ENCODE measurements around the gene DOCK1.
A peak's percentile ranks its signal among the peaks of the same experiment; 100 is the strongest.

The DOCK1 gene

GRCh38 chr10:127012071-127012768 is 107.0 kb downstream of the DOCK1 start:
- DNase-seq = no peak

DNA sequence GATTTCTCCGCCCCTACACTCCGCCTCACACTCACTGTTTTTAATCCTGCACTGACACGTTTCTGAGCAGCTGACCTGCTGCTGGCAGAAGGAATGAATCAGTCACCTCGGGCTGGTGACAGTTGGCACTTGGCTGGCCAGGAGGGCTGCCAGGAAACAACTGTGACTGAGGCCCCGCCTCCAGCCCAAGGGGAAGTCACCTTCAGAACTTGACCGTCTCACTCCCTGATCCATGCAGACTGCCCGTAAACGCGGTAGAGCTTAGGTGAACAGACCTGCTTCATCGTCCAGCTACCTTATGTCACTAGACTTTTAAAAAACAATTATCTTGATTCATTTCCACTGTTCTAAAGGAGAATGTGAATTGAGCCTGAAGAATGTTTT is 107.5 kb downstream of the DOCK1 start:
- DNase-seq = peak; percentile 3 to 52 (median 25)

GRCh38 chr10:127013211-127013656 is 108.0 kb downstream of the DOCK1 start:
- DNase-seq = no peak

DNA sequence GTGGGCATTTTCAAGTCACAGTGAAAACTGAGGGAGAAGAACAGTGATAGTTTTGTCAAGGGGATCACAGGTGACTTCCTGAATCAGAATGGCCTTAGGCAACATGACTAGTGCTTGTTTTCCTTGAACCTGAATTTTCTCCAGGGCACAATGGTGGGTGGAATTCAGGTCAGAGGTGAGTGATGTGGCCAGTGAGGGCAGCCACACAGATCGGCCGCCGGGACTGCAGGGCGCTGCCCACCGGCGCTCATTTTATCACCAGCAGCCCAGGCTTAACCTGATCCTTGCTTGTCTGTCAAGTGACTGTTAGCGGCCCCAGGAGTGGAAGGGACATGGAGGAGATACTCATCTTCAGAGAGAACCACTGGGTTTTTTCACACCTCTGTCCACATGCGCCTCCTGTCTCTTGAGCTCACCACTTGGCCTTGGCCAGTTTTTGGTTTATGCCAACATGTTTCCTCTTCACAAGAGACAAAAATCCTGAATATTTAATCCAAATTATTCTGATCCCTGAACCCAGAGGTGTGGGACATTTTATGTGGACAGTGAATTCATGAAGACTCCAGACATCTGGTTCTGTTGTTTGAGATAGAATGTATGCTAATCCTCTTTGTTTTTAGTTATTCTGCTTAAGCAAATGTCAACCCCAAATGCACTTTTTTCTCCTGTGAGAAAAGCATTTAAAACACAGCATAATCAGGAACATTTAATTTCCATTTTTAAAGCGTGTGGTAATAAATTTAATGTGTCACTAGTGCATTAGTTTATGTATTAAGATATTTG is 108.7 kb downstream of the DOCK1 start:
- DNase-seq = no peak

- DNase-seq = no peak
Observed at GRCh38 chr10:127014671-127015070, 109.4 kb downstream of the DOCK1 start.

- no peak for DNase-seq
Observed at GRCh38 chr10:127015373-127015772, 110.1 kb downstream of the DOCK1 start.

- DNase-seq = no peak
Observed at GRCh38 chr10:127016331-127016730, 111.1 kb downstream of the DOCK1 start.

- no peak for DNase-seq
Observed at GRCh38 chr10:127017541-127018297, 112.5 kb downstream of the DOCK1 start.

GRCh38 chr10:127018298-127018650 is 113.0 kb downstream of the DOCK1 start:
- DNase-seq = no peak

DNA sequence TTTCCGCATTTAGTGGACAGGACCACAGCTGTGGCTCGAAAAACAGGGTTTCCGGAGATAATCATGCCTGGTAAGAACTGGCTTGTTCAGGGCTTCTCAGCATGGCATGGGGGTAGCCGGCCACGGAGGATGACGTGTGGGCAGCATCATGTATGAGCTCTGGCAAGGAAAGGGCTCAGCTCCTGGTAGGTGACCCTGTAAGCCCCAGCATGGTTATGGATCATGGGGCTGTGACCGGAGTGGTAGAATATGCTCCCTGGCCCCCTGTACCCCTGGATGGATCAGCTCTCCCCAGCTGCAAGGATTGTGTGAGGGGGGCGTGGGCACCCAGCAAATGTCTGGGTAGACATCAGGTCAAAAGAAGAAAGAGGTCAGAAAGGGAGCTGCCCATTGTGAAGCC is 113.5 kb downstream of the DOCK1 start:
- DNase-seq = no peak

DNA sequence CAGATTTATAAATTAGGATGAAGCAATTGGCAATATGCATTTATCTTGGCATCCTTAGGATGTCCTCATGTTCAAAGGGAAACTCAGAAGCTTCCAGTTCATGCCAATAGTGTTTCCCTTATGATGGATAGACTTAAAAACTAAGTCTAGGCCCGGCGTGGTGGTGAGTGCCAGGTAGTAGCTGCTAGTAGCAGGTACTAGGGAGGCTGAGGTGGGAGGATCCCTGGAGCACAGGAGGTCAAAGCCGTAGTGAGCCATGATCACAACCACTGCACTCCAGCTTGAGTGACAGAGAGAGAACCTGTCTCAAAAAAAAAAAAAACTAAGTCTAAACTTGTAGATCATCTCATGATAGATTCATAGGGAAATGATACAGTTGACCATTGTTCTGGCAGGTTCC is 115.0 kb downstream of the DOCK1 start:
- DNase-seq = no peak

- DNase-seq = no peak
Observed at GRCh38 chr10:127021801-127022200, 116.6 kb downstream of the DOCK1 start.

- no peak for DNase-seq
Observed at GRCh38 chr10:127024685-127025435, 119.6 kb downstream of the DOCK1 start.

DNA sequence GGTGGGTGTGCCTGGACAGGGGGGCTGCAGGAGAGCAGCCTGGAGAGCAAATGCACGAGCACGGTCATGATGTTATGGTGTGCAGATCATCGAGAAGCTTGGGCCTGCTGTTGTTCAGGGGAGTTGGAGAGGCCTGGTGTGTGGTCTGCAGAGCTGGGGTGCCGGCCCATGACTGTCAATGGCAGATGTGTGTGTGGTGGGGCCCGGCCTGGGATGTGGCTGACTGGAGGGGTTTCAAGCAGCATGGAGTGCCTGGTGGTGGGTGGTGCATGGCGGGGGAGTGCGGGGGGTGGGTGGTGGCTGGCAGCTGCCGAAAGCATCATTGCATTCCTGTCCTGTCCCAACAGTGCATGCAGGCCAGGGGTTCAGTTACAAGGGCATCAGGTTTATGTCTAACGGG is 122.6 kb downstream of the DOCK1 start:
- DNase-seq = no peak

GRCh38 chr10:127028556-127028955 is 123.3 kb downstream of the DOCK1 start:
- no peak for DNase-seq

- DNase-seq = no peak
Observed at GRCh38 chr10:127029061-127029460, 123.8 kb downstream of the DOCK1 start.

GRCh38 chr10:127033216-127034033 is 128.2 kb downstream of the DOCK1 start:
- DNase-seq = no peak

GRCh38 chr10:127034034-127034633 is 128.9 kb downstream of the DOCK1 start:
- DNase-seq = no peak

DNA sequence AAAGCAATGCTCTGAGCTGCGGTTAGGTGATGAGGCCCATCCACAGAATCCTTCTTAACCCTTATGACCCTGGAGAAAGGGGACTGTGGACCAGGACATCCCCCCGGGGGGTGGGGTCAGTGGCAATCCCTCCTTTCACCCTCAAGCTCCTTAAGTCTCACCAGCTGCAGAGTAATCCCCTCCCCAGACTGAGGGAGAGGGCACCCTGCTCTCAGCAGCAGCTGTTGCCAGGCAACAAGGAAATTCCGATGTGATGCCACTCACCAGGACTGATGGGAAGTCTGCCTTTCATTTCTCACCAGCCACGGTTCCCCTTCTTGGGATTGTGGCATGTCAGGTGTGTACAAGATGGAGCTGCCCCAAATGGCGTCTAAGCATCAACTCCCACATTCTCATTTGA is 129.6 kb downstream of the DOCK1 start:
- DNase-seq = no peak

- no peak for DNase-seq
Observed at GRCh38 chr10:127035827-127036226, 130.6 kb downstream of the DOCK1 start.

GRCh38 chr10:127036987-127037386 is 131.8 kb downstream of the DOCK1 start:
- DNase-seq = no peak
